ENCODE measurements around the gene FBXW11.

DNA sequence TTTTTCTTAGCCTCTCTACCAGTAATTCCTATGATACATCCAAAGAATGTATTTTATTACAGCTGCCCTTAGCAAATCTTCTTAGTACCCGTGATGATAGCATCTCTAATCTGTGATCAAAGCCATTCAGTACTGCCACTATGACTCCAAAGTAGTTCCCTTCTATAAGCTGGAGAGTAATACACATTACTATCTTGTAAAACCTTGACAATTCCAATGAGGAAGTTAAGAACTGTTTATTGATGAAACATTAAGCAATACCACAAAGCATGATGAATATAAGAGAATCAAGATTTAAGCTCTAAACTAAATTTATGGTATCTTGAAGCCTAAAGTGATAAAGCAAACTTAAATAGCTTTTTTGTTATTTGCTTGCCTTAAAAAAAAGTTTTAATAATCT lies 134.7 kb downstream of the FBXW11 start:
- TF ChIP-seq, protein P1, sequence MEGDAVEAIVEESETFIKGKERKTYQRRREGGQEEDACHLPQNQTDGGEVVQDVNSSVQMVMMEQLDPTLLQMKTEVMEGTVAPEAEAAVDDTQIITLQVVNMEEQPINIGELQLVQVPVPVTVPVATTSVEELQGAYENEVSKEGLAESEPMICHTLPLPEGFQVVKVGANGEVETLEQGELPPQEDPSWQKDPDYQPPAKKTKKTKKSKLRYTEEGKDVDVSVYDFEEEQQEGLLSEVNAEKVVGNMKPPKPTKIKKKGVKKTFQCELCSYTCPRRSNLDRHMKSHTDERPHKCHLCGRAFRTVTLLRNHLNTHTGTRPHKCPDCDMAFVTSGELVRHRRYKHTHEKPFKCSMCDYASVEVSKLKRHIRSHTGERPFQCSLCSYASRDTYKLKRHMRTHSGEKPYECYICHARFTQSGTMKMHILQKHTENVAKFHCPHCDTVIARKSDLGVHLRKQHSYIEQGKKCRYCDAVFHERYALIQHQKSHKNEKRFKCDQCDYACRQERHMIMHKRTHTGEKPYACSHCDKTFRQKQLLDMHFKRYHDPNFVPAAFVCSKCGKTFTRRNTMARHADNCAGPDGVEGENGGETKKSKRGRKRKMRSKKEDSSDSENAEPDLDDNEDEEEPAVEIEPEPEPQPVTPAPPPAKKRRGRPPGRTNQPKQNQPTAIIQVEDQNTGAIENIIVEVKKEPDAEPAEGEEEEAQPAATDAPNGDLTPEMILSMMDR (IDR thresholded peaks at IDR 0.05), result no peak
- no peak for TF ChIP-seq EZH2 (IDR thresholded peaks at IDR 0.05; ENCODE audit: borderline replicate concordance, insufficient read depth, low read depth, low read length, poor library complexity, severe bottlenecking)
